HEK293 (cell line): ENCODE results near the gene CD37.

ENCODE experiments used
- CTCF ChIA-PET: fragments of 350-600 bp; formaldehyde crosslinking; extraction: SDS; loops from one replicate; lab custom pipeline; 2021; ENCODE audit warnings: antibody characterized with exemption; lab: Yijun Ruan, JAX
- POLR2A ChIA-PET: fragments of 300-600 bp; formaldehyde crosslinking; extraction: SDS; loops from one replicate; lab custom pipeline; 2020; ENCODE audit warnings: antibody characterized with exemption, inconsistent platforms; lab: Yijun Ruan, JAX
- H3K27ac ChIP-seq: fragments of 200-500 bp; sonication (Bioruptor generic); 2 replicates; pipeline ENCODE4 v1.5.1; 2014; ENCODE audit warnings: low read depth, low read length, control low read depth, inconsistent platforms; ENCODE audit errors: extremely low read depth
- H3K36me3 ChIP-seq, 2 experiments: fragments of 200-500 bp in 1 of 2; sonication (Bioruptor generic) in 1 of 2; 1 replicate in 1 of 2; 2 replicates in 1 of 2; pipeline ENCODE4 v1.5.1; 2014 to 2017; ENCODE audit warnings: inconsistent platforms in 2 of 2, low read length in 2 of 2; ENCODE audit not compliant: control insufficient read depth in 2 of 2, insufficient read depth in 1 of 2
- H3K4me1 ChIP-seq: fragments of 200-500 bp; sonication (Bioruptor generic); 2 replicates; pipeline ENCODE4 v1.5.1; 2014; ENCODE audit warnings: mild to moderate bottlenecking, low read length, inconsistent platforms; ENCODE audit not compliant: control insufficient read depth, insufficient read depth
- H3K4me3 ChIP-seq: 2 replicates; pipeline ENCODE4 v1.5.1; 2011; ENCODE audit warnings: low read depth, mild to moderate bottlenecking, control low read depth, low read length, moderate library complexity
- H3K9me3 ChIP-seq: fragments of 200-500 bp; sonication (Bioruptor generic); 2 replicates; pipeline ENCODE4 v1.5.1; 2014; ENCODE audit warnings: low read depth, low read length, inconsistent platforms; ENCODE audit not compliant: control insufficient read depth, insufficient read depth
- EGR2 ChIP-seq: fragments of 450-650 bp; formaldehyde crosslinking; IDR thresholded peaks from 2 replicates; pipeline ENCODE4 v1.5.1; 2016; ENCODE audit warnings: low read depth, missing biosample characterization, missing genetic modification characterization
- GLIS1 ChIP-seq: fragments of 450-650 bp; formaldehyde crosslinking; IDR thresholded peaks from 2 replicates; pipeline ENCODE4 v1.5.1; 2016; ENCODE audit warnings: missing biosample characterization, missing genetic modification characterization
- GLIS2 ChIP-seq: fragments of 450-650 bp; formaldehyde crosslinking; IDR thresholded peaks from 2 replicates; pipeline ENCODE4 v1.5.1; 2016; ENCODE audit warnings: missing biosample characterization, missing genetic modification characterization
- KLF1 ChIP-seq: fragments of 450-650 bp; formaldehyde crosslinking; IDR thresholded peaks from 2 replicates; pipeline ENCODE4 v1.5.1; 2016; ENCODE audit warnings: missing biosample characterization, missing genetic modification characterization
- KLF17 ChIP-seq: fragments of 450-650 bp; formaldehyde crosslinking; IDR thresholded peaks from 2 replicates; pipeline ENCODE4 v1.5.1; 2016; ENCODE audit warnings: missing biosample characterization, missing genetic modification characterization
- MYNN ChIP-seq: fragments of 450-650 bp; formaldehyde crosslinking; IDR thresholded peaks from 2 replicates; pipeline ENCODE4 v1.5.1; 2016; ENCODE audit warnings: missing biosample characterization, missing genetic modification characterization, borderline replicate concordance
- PRDM6 ChIP-seq: fragments of 450-650 bp; formaldehyde crosslinking; IDR thresholded peaks from 2 replicates; pipeline ENCODE4 v1.5.1; 2017; ENCODE audit warnings: missing biosample characterization, missing genetic modification characterization
- TSHZ1 ChIP-seq: fragments of 450-650 bp; formaldehyde crosslinking; IDR thresholded peaks from 2 replicates; pipeline ENCODE4 v1.5.1; 2016; ENCODE audit warnings: missing biosample characterization, missing genetic modification characterization, borderline replicate concordance
- WT1 ChIP-seq: fragments of 450-650 bp; formaldehyde crosslinking; IDR thresholded peaks from 2 replicates; pipeline ENCODE4 v1.5.1; 2016; ENCODE audit warnings: missing biosample characterization, missing genetic modification characterization
- ZBTB17 ChIP-seq: fragments of 450-650 bp; formaldehyde crosslinking; IDR thresholded peaks from 2 replicates; pipeline ENCODE4 v1.5.1; 2016; ENCODE audit warnings: missing biosample characterization, missing genetic modification characterization
- ZFHX2 ChIP-seq: fragments of 450-650 bp; formaldehyde crosslinking; conservative IDR thresholded peaks from 2 replicates; pipeline ENCODE4 v1.5.1; 2016; ENCODE audit warnings: missing biosample characterization, missing genetic modification characterization
- ZNF148 ChIP-seq: fragments of 450-650 bp; formaldehyde crosslinking; IDR thresholded peaks from 2 replicates; pipeline ENCODE4 v1.5.0; 2017; ENCODE audit warnings: missing biosample characterization, missing genetic modification characterization, borderline replicate concordance
- ZNF16 ChIP-seq: fragments of 450-650 bp; formaldehyde crosslinking; IDR thresholded peaks from 2 replicates; pipeline ENCODE4 v1.5.1; 2016; ENCODE audit warnings: low read depth, missing biosample characterization, missing genetic modification characterization
- ZNF24 ChIP-seq: fragments of 450-650 bp; formaldehyde crosslinking; IDR thresholded peaks from 2 replicates; pipeline ENCODE4 v1.5.1; 2016; ENCODE audit warnings: missing biosample characterization, missing genetic modification characterization
- ZNF335 ChIP-seq: fragments of 450-650 bp; formaldehyde crosslinking; conservative IDR thresholded peaks from 2 replicates; pipeline ENCODE4 v1.5.1; 2016; ENCODE audit warnings: missing biosample characterization, missing genetic modification characterization
- ZNF544 ChIP-seq: fragments of 450-650 bp; formaldehyde crosslinking; IDR thresholded peaks from 2 replicates; pipeline ENCODE4 v1.5.0; 2017; ENCODE audit warnings: missing biosample characterization, missing genetic modification characterization
- ZNF561 ChIP-seq: fragments of 450-650 bp; IDR thresholded peaks from 2 replicates; pipeline ENCODE4 v1.5.1; 2018; ENCODE audit warnings: missing biosample characterization, missing genetic modification characterization, borderline replicate concordance
- ZNF600 ChIP-seq: fragments of 450-650 bp; formaldehyde crosslinking; IDR thresholded peaks from 2 replicates; pipeline ENCODE4 v1.5.1; 2016; ENCODE audit warnings: missing biosample characterization, missing genetic modification characterization
- ZNF624 ChIP-seq: fragments of 450-650 bp; formaldehyde crosslinking; IDR thresholded peaks from 2 replicates; pipeline ENCODE4 v1.5.1; 2017; ENCODE audit warnings: missing biosample characterization, missing genetic modification characterization
- ZNF629 ChIP-seq: fragments of 450-650 bp; formaldehyde crosslinking; IDR thresholded peaks from 2 replicates; pipeline ENCODE4 v1.5.1; 2017; ENCODE audit warnings: missing biosample characterization, missing genetic modification characterization
- ZNF658 ChIP-seq: fragments of 450-650 bp; formaldehyde crosslinking; IDR thresholded peaks from 2 replicates; pipeline ENCODE4; 2016; ENCODE audit warnings: missing biosample characterization, missing genetic modification characterization
- TF ChIP-seq, protein P1 (sequence below): fragments of 450-650 bp; formaldehyde crosslinking; IDR thresholded peaks from 2 replicates; pipeline ENCODE4 v1.5.1; 2017; ENCODE audit warnings: missing biosample characterization, missing genetic modification characterization
- TF ChIP-seq, protein P2 (sequence below): IDR thresholded peaks from 2 replicates; pipeline ENCODE4 v1.6.1; 2011; ENCODE audit warnings: mild to moderate bottlenecking, low read depth, low read length, borderline replicate concordance

CD37 gene

DNA sequence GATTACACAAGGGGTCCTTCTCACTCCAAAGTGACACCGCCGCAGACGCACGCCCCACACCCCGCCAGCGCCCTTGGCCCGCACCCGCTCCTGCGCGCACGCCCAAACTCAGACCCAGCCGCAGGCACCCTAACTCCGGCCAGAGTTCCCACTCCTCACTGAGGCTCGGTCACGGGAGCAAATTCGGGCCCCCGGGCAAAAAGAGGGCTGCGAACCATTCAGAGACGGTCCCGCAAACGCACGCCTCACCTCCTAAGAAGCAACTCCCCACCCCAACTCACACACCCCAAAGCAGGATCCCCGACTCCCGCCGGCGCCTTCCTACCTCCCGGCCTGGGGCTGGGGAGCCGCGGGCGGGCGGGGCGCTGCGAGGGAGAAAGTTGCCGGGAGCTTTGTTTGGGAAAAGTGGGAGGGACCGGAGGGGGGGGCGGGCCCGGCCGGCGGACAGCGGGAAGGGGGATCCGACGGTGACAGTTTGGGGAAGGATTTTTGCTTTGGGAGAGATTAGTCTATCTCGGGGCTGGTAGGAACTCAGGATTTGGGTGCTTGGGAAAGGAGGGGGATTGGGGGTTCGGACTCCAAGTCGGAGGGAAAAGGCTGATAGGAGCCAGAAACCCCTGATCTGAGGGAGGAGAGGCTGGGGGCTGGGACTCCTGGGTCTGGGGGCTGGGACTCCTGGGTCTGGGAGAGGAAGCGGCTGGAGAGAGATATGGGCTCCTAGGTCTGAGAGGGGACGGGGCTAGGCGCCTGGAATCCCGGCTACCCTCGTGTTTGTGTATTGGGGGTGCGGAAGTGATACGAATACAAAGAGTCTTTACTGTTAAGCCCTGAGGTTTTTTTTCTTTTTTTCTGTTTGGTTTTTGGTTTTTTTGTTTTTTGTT, 27.1 kb downstream of the CD37 start, which contains the start of gene TEAD2 (continued):
- TF ChIP-seq, protein P1, sequence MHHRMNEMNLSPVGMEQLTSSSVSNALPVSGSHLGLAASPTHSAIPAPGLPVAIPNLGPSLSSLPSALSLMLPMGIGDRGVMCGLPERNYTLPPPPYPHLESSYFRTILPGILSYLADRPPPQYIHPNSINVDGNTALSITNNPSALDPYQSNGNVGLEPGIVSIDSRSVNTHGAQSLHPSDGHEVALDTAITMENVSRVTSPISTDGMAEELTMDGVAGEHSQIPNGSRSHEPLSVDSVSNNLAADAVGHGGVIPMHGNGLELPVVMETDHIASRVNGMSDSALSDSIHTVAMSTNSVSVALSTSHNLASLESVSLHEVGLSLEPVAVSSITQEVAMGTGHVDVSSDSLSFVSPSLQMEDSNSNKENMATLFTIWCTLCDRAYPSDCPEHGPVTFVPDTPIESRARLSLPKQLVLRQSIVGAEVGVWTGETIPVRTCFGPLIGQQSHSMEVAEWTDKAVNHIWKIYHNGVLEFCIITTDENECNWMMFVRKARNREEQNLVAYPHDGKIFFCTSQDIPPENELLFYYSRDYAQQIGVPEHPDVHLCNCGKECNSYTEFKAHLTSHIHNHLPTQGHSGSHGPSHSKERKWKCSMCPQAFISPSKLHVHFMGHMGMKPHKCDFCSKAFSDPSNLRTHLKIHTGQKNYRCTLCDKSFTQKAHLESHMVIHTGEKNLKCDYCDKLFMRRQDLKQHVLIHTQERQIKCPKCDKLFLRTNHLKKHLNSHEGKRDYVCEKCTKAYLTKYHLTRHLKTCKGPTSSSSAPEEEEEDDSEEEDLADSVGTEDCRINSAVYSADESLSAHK (tag by site-specific recombination): no peak
- TF ChIP-seq ZNF16 (tag by site-specific recombination): no peak
- peak; percentile 54; the same call in 1 of the 2 replicates for TF ChIP-seq KLF1 (tag by site-specific recombination)
- no peak for TF ChIP-seq ZBTB17
- TF ChIP-seq ZNF544 (tag by site-specific recombination): no peak
- TF ChIP-seq GLIS2 (tag by site-specific recombination): peak; percentile 62; the same call in 1 of the 2 replicates
- TF ChIP-seq ZNF600 (tag by site-specific recombination): no peak
- no peak for TF ChIP-seq ZNF658
- TF ChIP-seq, all 188 proteins: peak for 26

- Histone ChIP-seq H3K9me3 (no peaks in the 10 kb centered on the region), H3K27ac (peak overlapping the region; percentile 37; the same call in 1 of the 2 replicates), H3K4me1 (peaks cover 14% of the 10 kb centered on the region), H3K36me3 (peaks cover 10 to 11% of the 10 kb centered on the region in 2 experiments), H3K4me3 (peak overlapping the region; percentile 26)
- ChIA-PET POLR2A (interaction anchor here (0.7 to 2.0 kb wide), 6 partner anchors 80 to 214 kb away, joined by 3 to 6 read pairs (median 3); partner anchors contain the start of genes ALDH16A1 and PIH1D1), CTCF (interaction anchor here (0.6 to 1.0 kb wide), 4 partner anchors 13 to 136 kb away, joined by 3 to 4 read pairs (median 3); no protein-coding TSS in a partner anchor)
- TF ChIP-seq ZFHX2 (tag by site-specific recombination) (peak; percentile 72), GLIS1 (tag by site-specific recombination) (peak; percentile 12; the same call in 1 of the 2 replicates), TSHZ1 (tag by site-specific recombination) (no peak), PRDM6 (no peak), KLF17 (tag by site-specific recombination) (no peak), ZNF335 (tag by site-specific recombination) (peak; percentile 43), ZNF624 (tag by site-specific recombination) (no peak), ZNF561 (tag by site-specific recombination) (0 out of 2 replicates have a peak, but pooled peaks have one; percentile 44), ZNF629 (tag by site-specific recombination) (peak; percentile 62; the same call in 1 of the 2 replicates), MYNN (tag by site-specific recombination) (0 out of 2 replicates have a peak, but pooled peaks have one; percentile 62), EGR2 (peak; percentile 44; the same call in 1 of the 2 replicates), ZNF148 (tag by site-specific recombination) (no peak), WT1 (tag by site-specific recombination) (no peak), ZNF24 (tag by site-specific recombination) (no peak)
- TF ChIP-seq, protein P2, sequence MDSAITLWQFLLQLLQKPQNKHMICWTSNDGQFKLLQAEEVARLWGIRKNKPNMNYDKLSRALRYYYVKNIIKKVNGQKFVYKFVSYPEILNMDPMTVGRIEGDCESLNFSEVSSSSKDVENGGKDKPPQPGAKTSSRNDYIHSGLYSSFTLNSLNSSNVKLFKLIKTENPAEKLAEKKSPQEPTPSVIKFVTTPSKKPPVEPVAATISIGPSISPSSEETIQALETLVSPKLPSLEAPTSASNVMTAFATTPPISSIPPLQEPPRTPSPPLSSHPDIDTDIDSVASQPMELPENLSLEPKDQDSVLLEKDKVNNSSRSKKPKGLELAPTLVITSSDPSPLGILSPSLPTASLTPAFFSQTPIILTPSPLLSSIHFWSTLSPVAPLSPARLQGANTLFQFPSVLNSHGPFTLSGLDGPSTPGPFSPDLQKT: no peak
These were observed 27.7 kb downstream of the CD37 start for GRCh38 chr19:49362929-49363267.
